WTC11 (cell line): ENCODE results near the gene ASB17. TPM values are rescaled to one million over a fixed set of nuclear protein-coding genes. Genes with fewer than 3 reads are reported as not detected.

Source experiments
- ATAC-seq: fragments of 200-7000 bp; cut with Tn5 transposase; 2 replicates; pipeline ENCODE4 v1.10.0; 2021; ENCODE audit warnings: mild to moderate bottlenecking, moderate library complexity
- CTCF ChIA-PET: fragments of 300-600 bp; sonication (Branson Sonifier 250); formaldehyde crosslinking; loops from one replicate; lab custom pipeline; 2021; ENCODE audit warnings: antibody characterized with exemption; lab: Charles Lee
- POLR2A ChIA-PET: fragments of 350-600 bp; sonication (Branson Sonifier 250); formaldehyde crosslinking; loops from one replicate; lab custom pipeline; 2021; ENCODE audit warnings: antibody characterized with exemption; lab: Charles Lee
- DNase-seq: peaks from one replicate; pipeline ENCODE4 v3.0.0; 2021; ENCODE audit warnings: low spot score
- H3K27ac Mint-ChIP-seq: 2 replicates; pipeline ENCODE4 v1.8.0; 2021; ENCODE audit warnings: mixed read lengths
- H3K27me3 Mint-ChIP-seq: 2 replicates; pipeline ENCODE4 v1.8.0; 2021; ENCODE audit warnings: low read depth, mild to moderate bottlenecking, moderate library complexity, mixed read lengths
- H3K36me3 Mint-ChIP-seq: 2 replicates; pipeline ENCODE4 v1.8.0; 2021; ENCODE audit warnings: mixed read lengths
- H3K4me1 Mint-ChIP-seq: 2 replicates; pipeline ENCODE4 v1.8.0; 2022; ENCODE audit warnings: mixed read lengths
- H3K4me3 Mint-ChIP-seq: 2 replicates; pipeline ENCODE4 v1.8.0; 2021; ENCODE audit warnings: mild to moderate bottlenecking, moderate library complexity, mixed read lengths
- H3K9me3 Mint-ChIP-seq: 2 replicates; pipeline ENCODE4 v1.8.0; 2021; ENCODE audit warnings: mixed read lengths
- ESRRA ChIP-seq: sonication (generic); formaldehyde crosslinking; IDR thresholded peaks from 2 replicates; pipeline ENCODE4 v1.8.1; 2022; ENCODE audit warnings: mild to moderate bottlenecking, missing genetic modification reagents, borderline replicate concordance
- KAT7 ChIP-seq: sonication (generic); formaldehyde crosslinking; IDR thresholded peaks from 2 replicates; pipeline ENCODE4 v1.8.1; 2023; ENCODE audit warnings: missing genetic modification reagents, mild to moderate bottlenecking, borderline replicate concordance
- NR1H2 ChIP-seq: sonication (generic); formaldehyde crosslinking; IDR thresholded peaks from 2 replicates; pipeline ENCODE4 v1.9.0; 2021; ENCODE audit warnings: mild to moderate bottlenecking, moderate library complexity, missing genetic modification reagents
- NR2C2 ChIP-seq: sonication (generic); formaldehyde crosslinking; IDR thresholded peaks from 2 replicates; pipeline ENCODE4 v1.8.0; 2022; ENCODE audit warnings: mild to moderate bottlenecking, missing genetic modification reagents
- NR3C1 ChIP-seq: sonication (generic); formaldehyde crosslinking; conservative IDR thresholded peaks from 2 replicates; pipeline ENCODE4 v1.8.1; 2023; ENCODE audit warnings: low read depth, mild to moderate bottlenecking, missing genetic modification reagents
- ZNF396 ChIP-seq: fragments of 250-450 bp; sonication (Bioruptor Pico); IDR thresholded peaks from 2 replicates; pipeline ENCODE4 v1.8.0; 2021; ENCODE audit warnings: mild to moderate bottlenecking, moderate library complexity, borderline replicate concordance
- ZNF416 ChIP-seq: fragments of 250-450 bp; sonication (Bioruptor Pico); IDR thresholded peaks from 2 replicates; pipeline ENCODE4 v1.9.0; 2021; ENCODE audit warnings: mild to moderate bottlenecking, inconsistent platforms
- ZNF671 ChIP-seq: fragments of 250-450 bp; sonication (Bioruptor Pico); IDR thresholded peaks from 2 replicates; pipeline ENCODE4 v1.8.0; 2021; ENCODE audit warnings: mild to moderate bottlenecking
- total RNA-seq: library from RNA; stranded (reverse); gene quantifications from 3 replicates; pipeline ENCODE4 v1.2.3, GENCODE V29; 2021
- TF ChIP-seq, protein P1 (sequence below): fragments of 250-450 bp; sonication (Bioruptor Pico); conservative IDR thresholded peaks from 2 replicates; pipeline ENCODE4 v1.9.0; 2021; ENCODE audit warnings: mild to moderate bottlenecking
- TF ChIP-seq, protein P2 (sequence below): fragments of 200-600 bp; IDR thresholded peaks from 2 replicates; pipeline ENCODE4 v1.8.0; 2022; ENCODE audit warnings: antibody characterized with exemption
- TF ChIP-seq, protein P3 (sequence below): sonication (generic); formaldehyde crosslinking; IDR thresholded peaks from 2 replicates; pipeline ENCODE4 v1.8.1; 2023; ENCODE audit warnings: mild to moderate bottlenecking, missing genetic modification reagents, borderline replicate concordance
- TF ChIP-seq, protein P4 (sequence below): fragments of 250-450 bp; sonication (Bioruptor Pico); IDR thresholded peaks from 2 replicates; pipeline ENCODE4 v1.9.0; 2021; ENCODE audit warnings: mild to moderate bottlenecking
- TF ChIP-seq, protein P5 (sequence below): sonication (generic); formaldehyde crosslinking; IDR thresholded peaks from 2 replicates; pipeline ENCODE4 v1.8.0; 2022; ENCODE audit warnings: mild to moderate bottlenecking, missing genetic modification reagents
- TF ChIP-seq, protein P6 (sequence below): fragments of 250-450 bp; sonication (Bioruptor Pico); IDR thresholded peaks from 2 replicates; pipeline ENCODE4 v1.9.0; 2021; ENCODE audit warnings: mild to moderate bottlenecking

ASB17 gene
- total RNA-seq, 1 experiment from 2014 or later = not detected

DNA sequence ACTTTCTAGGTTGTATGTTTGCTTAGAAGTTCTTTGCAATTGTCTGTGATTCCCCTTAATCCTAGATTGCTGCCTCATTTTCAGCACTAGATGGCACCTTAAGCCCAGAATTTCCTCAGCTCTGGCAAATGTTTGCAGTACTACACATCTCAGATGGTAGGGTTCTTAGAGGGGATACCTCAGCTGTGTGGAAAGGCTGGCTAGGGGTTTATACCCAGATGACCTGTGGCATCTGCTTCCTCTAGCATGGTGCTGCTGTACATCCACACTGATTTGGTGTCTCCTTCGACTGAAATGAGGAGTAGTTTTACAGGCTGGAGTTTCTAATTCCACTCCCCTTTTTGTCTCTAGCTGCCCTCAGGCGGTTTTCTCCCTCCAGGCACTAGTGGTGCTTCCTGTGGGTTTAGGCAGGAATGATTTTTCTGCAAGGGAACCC lies 23.5 kb downstream of the ASB17 start:
- peak; percentile 100 for ATAC-seq
- H3K4me1 Mint-ChIP-seq = no peaks in the 10 kb centered on the region
- H3K36me3 Mint-ChIP-seq = peaks cover 11% of the 10 kb centered on the region
- H3K9me3 Mint-ChIP-seq = peaks cover 10% of the 10 kb centered on the region
- H3K27me3 Mint-ChIP-seq = no peaks in the 10 kb centered on the region
- TF ChIP-seq, protein P1, sequence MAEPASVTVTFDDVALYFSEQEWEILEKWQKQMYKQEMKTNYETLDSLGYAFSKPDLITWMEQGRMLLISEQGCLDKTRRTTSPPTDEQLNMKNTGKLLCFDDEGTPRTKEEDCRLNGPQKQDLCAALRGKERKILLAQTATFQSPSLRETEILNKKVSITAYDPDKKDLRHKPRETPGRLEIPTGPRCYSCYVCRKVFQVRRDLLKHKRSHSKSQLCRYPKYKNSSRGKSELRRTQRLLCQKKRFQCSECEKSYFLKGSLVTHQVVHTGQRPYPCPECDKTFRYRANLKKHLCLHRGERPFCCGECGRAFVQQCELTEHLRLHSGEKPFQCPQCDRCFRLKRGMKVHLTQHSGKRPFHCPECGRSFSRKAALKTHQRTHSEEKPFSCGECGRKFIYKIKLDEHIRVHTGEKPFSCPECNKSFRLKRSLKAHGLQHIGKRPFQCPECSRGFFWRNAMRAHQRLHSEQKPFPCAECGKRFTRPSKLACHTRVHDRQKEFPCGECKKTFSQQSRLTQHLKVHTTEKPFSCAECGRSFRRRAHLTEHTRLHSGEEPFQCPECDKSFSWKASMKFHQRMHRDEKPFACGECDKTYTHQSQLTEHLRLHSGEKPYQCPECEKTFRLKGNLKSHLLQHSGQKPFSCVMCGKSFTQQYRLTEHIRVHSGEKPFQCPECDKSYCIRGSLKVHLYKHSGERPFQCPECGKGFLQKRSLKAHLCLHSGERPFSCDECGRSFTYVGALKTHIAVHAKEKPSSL = no peak
- TF ChIP-seq, protein P2, sequence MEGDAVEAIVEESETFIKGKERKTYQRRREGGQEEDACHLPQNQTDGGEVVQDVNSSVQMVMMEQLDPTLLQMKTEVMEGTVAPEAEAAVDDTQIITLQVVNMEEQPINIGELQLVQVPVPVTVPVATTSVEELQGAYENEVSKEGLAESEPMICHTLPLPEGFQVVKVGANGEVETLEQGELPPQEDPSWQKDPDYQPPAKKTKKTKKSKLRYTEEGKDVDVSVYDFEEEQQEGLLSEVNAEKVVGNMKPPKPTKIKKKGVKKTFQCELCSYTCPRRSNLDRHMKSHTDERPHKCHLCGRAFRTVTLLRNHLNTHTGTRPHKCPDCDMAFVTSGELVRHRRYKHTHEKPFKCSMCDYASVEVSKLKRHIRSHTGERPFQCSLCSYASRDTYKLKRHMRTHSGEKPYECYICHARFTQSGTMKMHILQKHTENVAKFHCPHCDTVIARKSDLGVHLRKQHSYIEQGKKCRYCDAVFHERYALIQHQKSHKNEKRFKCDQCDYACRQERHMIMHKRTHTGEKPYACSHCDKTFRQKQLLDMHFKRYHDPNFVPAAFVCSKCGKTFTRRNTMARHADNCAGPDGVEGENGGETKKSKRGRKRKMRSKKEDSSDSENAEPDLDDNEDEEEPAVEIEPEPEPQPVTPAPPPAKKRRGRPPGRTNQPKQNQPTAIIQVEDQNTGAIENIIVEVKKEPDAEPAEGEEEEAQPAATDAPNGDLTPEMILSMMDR = peak; percentile 30; the same call in 1 of the 2 replicates
- no peak overlapping the region for H3K27ac Mint-ChIP-seq
- ChIA-PET CTCF (interaction anchor here (0.8 to 1.8 kb wide), 11 partner anchors 9 to 1217 kb away, joined by 3 to 20 read pairs (median 4); no protein-coding TSS in a partner anchor), POLR2A (no interaction called here)
- DNase-seq = peak; percentile 25
- no peak overlapping the region for H3K4me3 Mint-ChIP-seq

DNA sequence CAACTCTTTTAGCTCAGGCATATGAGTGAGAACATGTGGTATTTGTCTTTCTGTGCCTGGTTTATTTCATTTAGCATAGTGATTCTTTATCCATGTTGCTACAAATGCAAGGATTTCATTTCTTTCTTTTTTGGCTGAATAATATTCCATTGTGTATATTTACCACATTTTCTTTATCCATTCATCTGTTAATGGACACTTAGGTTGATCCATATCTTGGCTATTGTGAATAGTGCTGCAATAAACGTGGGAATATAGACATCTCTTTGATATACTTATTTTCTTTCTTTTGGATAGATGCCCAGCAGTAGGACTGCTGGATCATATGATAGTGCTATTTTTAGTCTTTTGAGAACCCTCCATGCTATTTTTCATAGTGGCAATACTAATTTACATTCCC lies 30.8 kb downstream of the ASB17 start:
- CTCF ChIA-PET = no interaction called here
- POLR2A ChIA-PET = no interaction called here
- ATAC-seq (no peak), DNase-seq (no peak)
- Mint-ChIP-seq H3K36me3 (no peaks in the 10 kb centered on the region), H3K9me3 (no peaks in the 10 kb centered on the region), H3K27me3 (no peaks in the 10 kb centered on the region), H3K27ac (no peak overlapping the region), H3K4me3 (no peak overlapping the region), H3K4me1 (no peaks in the 10 kb centered on the region)
- TF ChIP-seq NR3C1 (CRISPR knock-in tag) = no peak
- TF ChIP-seq, protein P3, sequence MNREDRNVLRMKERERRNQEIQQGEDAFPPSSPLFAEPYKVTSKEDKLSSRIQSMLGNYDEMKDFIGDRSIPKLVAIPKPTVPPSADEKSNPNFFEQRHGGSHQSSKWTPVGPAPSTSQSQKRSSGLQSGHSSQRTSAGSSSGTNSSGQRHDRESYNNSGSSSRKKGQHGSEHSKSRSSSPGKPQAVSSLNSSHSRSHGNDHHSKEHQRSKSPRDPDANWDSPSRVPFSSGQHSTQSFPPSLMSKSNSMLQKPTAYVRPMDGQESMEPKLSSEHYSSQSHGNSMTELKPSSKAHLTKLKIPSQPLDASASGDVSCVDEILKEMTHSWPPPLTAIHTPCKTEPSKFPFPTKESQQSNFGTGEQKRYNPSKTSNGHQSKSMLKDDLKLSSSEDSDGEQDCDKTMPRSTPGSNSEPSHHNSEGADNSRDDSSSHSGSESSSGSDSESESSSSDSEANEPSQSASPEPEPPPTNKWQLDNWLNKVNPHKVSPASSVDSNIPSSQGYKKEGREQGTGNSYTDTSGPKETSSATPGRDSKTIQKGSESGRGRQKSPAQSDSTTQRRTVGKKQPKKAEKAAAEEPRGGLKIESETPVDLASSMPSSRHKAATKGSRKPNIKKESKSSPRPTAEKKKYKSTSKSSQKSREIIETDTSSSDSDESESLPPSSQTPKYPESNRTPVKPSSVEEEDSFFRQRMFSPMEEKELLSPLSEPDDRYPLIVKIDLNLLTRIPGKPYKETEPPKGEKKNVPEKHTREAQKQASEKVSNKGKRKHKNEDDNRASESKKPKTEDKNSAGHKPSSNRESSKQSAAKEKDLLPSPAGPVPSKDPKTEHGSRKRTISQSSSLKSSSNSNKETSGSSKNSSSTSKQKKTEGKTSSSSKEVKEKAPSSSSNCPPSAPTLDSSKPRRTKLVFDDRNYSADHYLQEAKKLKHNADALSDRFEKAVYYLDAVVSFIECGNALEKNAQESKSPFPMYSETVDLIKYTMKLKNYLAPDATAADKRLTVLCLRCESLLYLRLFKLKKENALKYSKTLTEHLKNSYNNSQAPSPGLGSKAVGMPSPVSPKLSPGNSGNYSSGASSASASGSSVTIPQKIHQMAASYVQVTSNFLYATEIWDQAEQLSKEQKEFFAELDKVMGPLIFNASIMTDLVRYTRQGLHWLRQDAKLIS (CRISPR knock-in tag) = no peak
- no peak for TF ChIP-seq NR2C2 (CRISPR knock-in tag)
- no peak for TF ChIP-seq ZNF396 (CRISPR knock-in tag)
- TF ChIP-seq, protein P4, sequence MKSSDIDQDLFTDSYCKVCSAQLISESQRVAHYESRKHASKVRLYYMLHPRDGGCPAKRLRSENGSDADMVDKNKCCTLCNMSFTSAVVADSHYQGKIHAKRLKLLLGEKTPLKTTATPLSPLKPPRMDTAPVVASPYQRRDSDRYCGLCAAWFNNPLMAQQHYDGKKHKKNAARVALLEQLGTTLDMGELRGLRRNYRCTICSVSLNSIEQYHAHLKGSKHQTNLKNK (CRISPR knock-in tag) = no peak
- TF ChIP-seq ZNF416 (CRISPR knock-in tag) = no peak
- no peak for TF ChIP-seq ESRRA (CRISPR knock-in tag)

DNA sequence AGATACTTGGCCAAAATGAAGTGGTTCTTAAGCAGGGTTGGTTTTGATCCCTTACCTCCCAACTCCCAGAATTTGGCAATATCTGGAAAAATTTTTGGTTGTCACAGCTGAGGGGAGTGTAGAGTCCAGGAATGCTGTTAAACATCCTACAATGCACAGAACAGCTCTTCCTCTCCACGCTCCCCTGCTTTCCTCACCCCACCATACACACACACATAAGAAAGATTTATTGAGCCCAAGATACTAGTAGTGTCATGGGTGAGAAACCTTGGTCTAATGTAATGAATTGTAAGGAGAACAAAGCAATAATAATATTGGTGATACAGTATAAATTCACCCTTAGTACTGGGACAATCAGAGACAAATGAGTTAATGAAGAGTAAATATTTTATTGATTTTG lies 47.8 kb downstream of the ASB17 start:
- no peaks in the 10 kb centered on the region for H3K36me3 Mint-ChIP-seq
- ChIA-PET POLR2A (no interaction called here), CTCF (no interaction called here)
- H3K27me3 Mint-ChIP-seq = no peaks in the 10 kb centered on the region
- no peak overlapping the region for H3K27ac Mint-ChIP-seq
- DNase-seq (no peak), ATAC-seq (no peak)
- H3K9me3 Mint-ChIP-seq = no peaks in the 10 kb centered on the region
- H3K4me3 Mint-ChIP-seq = no peak overlapping the region
- H3K4me1 Mint-ChIP-seq = no peaks in the 10 kb centered on the region
- no peak for TF ChIP-seq NR1H2 (CRISPR knock-in tag)
- TF ChIP-seq, protein P1 = no peak
- TF ChIP-seq NR3C1 (CRISPR knock-in tag) = no peak
- TF ChIP-seq, protein P5, sequence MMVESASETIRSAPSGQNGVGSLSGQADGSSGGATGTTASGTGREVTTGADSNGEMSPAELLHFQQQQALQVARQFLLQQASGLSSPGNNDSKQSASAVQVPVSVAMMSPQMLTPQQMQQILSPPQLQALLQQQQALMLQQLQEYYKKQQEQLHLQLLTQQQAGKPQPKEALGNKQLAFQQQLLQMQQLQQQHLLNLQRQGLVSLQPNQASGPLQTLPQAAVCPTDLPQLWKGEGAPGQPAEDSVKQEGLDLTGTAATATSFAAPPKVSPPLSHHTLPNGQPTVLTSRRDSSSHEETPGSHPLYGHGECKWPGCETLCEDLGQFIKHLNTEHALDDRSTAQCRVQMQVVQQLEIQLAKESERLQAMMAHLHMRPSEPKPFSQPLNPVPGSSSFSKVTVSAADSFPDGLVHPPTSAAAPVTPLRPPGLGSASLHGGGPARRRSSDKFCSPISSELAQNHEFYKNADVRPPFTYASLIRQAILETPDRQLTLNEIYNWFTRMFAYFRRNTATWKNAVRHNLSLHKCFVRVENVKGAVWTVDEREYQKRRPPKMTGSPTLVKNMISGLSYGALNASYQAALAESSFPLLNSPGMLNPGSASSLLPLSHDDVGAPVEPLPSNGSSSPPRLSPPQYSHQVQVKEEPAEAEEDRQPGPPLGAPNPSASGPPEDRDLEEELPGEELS (CRISPR knock-in tag) = no peak
- no peak for TF ChIP-seq ZNF396 (CRISPR knock-in tag)
- TF ChIP-seq KAT7 (CRISPR knock-in tag) = no peak
- TF ChIP-seq, protein P6, sequence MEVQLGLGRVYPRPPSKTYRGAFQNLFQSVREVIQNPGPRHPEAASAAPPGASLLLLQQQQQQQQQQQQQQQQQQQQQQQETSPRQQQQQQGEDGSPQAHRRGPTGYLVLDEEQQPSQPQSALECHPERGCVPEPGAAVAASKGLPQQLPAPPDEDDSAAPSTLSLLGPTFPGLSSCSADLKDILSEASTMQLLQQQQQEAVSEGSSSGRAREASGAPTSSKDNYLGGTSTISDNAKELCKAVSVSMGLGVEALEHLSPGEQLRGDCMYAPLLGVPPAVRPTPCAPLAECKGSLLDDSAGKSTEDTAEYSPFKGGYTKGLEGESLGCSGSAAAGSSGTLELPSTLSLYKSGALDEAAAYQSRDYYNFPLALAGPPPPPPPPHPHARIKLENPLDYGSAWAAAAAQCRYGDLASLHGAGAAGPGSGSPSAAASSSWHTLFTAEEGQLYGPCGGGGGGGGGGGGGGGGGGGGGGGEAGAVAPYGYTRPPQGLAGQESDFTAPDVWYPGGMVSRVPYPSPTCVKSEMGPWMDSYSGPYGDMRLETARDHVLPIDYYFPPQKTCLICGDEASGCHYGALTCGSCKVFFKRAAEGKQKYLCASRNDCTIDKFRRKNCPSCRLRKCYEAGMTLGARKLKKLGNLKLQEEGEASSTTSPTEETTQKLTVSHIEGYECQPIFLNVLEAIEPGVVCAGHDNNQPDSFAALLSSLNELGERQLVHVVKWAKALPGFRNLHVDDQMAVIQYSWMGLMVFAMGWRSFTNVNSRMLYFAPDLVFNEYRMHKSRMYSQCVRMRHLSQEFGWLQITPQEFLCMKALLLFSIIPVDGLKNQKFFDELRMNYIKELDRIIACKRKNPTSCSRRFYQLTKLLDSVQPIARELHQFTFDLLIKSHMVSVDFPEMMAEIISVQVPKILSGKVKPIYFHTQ (CRISPR knock-in tag) = no peak
- TF ChIP-seq ZNF671 = no peak
